AG09309 (cell line): Measurements from ENCODE around the gene TNIP1.

Experiments used
- DNase-seq: peaks from one replicate; pipeline ENCODE4 v3.0.0-alpha.2; 2010; ENCODE audit warnings: low read depth
- H3K4me3 ChIP-seq: 2 replicates; pipeline ENCODE4 v1.5.1; 2011; ENCODE audit warnings: mild to moderate bottlenecking, low read depth, low read length, moderate library complexity; ENCODE audit not compliant: control insufficient read depth
- CTCF ChIP-seq: IDR thresholded peaks from 2 replicates; pipeline ENCODE4 v1.5.1; 2011; ENCODE audit warnings: mild to moderate bottlenecking, low read depth, low read length, inconsistent platforms; ENCODE audit not compliant: insufficient read depth, control insufficient read depth; ENCODE audit errors: missing control alignments

TNIP1 gene

GRCh38 chr5:151123897-151124751 lies 43.3 kb upstream of the TNIP1 start:
- TF ChIP-seq CTCF: no peak
- no peak for DNase-seq
- no peak overlapping the region for H3K4me3 ChIP-seq

GRCh38 chr5:151122828-151123227 lies 42.0 kb upstream of the TNIP1 start:
- no peak overlapping the region for H3K4me3 ChIP-seq
- no peak for DNase-seq
- no peak for TF ChIP-seq CTCF

GRCh38 chr5:151121665-151122064 lies 40.8 kb upstream of the TNIP1 start:
- no peak overlapping the region for H3K4me3 ChIP-seq
- TF ChIP-seq CTCF: no peak
- no peak for DNase-seq

GRCh38 chr5:151121095-151121494 lies 40.3 kb upstream of the TNIP1 start:
- H3K4me3 ChIP-seq: no peak overlapping the region
- DNase-seq: no peak
- no peak for TF ChIP-seq CTCF

GRCh38 chr5:151118913-151119575 lies 38.2 kb upstream of the TNIP1 start:
- no peak for DNase-seq
- no peak for TF ChIP-seq CTCF
- H3K4me3 ChIP-seq: no peak overlapping the region

- TF ChIP-seq CTCF: peak; percentile 97
- H3K4me3 ChIP-seq: no peak overlapping the region
- peak; percentile 13 for DNase-seq
These were observed 34.6 kb upstream of the TNIP1 start for GRCh38 chr5:151115272-151115905.
